Hepatocyte (in vitro differentiated cells): Measurements from ENCODE around the gene RPL6.

Source experiments
- CTCF ChIP-seq: fragments of 200-600 bp; sonication (generic); IDR thresholded peaks from 2 replicates; pipeline ENCODE4 v1.5.1; 2016; ENCODE audit warnings: antibody characterized with exemption, mild to moderate bottlenecking; ENCODE audit not compliant: poor library complexity
- EZH2 ChIP-seq: fragments of 200-600 bp; sonication (generic); IDR thresholded peaks from 2 replicates; pipeline ENCODE4 v1.6.1; 2016; ENCODE audit warnings: antibody characterized with exemption, mild to moderate bottlenecking, borderline replicate concordance
- EZH2phosphoT487 ChIP-seq: fragments of 200-600 bp; sonication (generic); IDR thresholded peaks from one replicate; pipeline ENCODE4 v1.6.1; 2018; ENCODE audit warnings: antibody characterized with exemption, mild to moderate bottlenecking, low read depth, moderate library complexity; ENCODE audit not compliant: unreplicated experiment, severe bottlenecking

GRCh38 chr12:112446008-112446725 is 36.8 kb upstream of the RPL6 start:
- no peak for TF ChIP-seq CTCF
- no peak for TF ChIP-seq EZH2
- no peak for TF ChIP-seq EZH2phosphoT487
